GM19395 (cell line): ENCODE data around the gene SLC24A4.
A peak's percentile ranks its signal among the peaks of the same experiment; 100 is the strongest.
"Not testable (repeated sequence)": the region's sequence is repeated elsewhere in the genome, so short reads cannot be mapped to it uniquely, and the experiment has no call there.

Source experiments
- ATAC-seq: cut with Tn5 transposase; IDR thresholded peaks from one replicate; pipeline ENCODE4 v1.9.1; 2021; ENCODE audit warnings: mild to moderate bottlenecking, moderate library complexity; ENCODE audit not compliant: unreplicated experiment

The SLC24A4 gene

DNA sequence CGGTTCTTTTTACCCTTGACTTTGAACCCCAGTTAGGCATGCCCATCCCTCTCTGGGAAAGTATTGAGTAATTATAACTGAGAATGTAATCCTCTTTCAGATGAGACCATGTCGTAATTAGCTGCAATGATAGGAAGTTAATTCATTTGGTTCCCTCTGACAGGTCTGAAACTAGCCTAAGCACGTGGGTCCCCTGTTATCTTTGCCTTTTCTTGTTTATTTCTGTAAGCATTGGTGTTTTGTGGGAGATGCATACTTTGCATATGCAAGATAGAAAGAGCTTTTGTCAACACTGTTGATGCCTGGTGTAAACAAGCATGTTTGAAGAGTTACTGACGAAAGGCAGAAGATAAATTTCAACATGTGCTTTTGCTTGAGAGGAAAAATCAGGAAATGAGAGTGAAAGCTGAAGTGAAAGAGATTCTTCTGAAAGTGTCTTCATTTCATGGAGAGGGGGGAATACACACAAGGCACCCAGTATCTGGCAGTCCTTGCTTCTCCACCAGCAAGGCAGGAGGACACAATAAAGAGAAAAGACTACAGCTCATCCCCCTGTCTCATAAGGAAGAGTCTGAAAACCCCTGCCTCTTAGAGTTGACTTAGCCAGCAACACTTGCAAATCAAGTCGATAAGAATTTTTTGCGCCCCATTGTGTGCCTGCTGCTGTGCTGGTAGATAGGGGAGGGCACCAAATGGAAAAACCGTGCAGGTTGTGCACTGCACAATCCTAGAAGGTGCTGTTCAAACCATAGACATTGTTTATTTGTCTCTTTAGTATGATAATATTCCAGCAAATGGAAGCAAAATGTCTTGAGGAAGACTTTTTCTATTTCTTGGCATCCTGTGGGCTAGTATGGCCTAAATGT, 77.8 kb downstream of the SLC24A4 start:
- ATAC-seq: peak; percentile 76

DNA sequence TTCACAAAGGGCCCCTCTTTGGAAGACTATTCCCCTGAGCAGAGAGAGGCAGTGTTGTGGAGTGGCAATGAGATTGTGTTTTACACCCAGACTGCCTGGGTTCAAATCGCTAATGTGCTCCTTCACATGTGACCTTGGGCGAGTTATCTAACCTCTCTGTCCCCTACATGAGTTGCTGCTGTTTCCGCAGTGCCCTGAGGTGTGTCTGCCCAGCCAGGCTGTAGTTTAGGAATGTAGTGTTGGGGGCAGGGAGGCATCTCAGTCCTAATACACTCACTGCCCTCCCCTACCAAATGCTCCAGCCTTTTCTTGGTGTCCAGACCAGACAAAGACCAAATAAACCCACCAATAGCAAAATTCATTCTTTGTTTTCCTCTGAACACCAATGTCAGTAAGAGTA, 78.6 kb downstream of the SLC24A4 start:
- ATAC-seq: no peak

DNA sequence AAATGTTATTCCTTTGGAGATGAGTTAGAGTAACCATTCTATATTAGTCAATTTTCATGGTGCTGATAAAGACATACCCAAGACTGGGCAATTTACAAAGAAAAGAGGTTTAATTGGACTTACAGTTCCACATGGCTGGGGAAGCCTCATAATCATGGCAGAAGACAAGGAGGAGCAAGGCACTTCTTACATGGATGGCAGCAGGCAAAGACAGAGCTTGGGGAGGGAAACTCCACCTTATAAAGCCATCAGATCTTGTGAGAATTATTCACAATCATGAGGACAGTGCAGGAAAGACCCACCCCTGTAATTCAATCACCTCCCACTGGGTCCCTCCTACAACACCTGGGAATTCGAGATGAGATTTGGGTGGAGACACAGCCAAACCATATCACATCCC, 79.5 kb downstream of the SLC24A4 start:
- not testable (repeated sequence) for ATAC-seq

DNA sequence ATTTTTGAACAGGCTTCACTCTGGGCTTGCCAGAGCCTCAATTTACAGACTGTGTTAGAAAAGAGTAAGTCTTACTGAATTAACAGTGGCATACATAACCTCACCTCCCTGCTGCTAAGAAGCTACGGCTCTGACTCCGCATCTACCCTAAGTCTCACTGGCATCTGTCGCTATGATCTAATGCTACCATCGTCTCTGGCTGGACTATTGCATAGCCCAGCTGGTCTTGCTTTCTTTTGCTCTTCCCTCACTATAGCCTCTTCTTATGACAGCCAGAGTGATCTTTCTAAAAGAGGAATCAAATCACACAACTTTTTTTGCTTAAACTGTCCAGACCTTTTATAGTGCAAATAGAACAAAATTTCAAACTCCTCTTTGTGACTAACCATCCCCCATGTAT, 81.1 kb downstream of the SLC24A4 start:
- no peak for ATAC-seq

DNA sequence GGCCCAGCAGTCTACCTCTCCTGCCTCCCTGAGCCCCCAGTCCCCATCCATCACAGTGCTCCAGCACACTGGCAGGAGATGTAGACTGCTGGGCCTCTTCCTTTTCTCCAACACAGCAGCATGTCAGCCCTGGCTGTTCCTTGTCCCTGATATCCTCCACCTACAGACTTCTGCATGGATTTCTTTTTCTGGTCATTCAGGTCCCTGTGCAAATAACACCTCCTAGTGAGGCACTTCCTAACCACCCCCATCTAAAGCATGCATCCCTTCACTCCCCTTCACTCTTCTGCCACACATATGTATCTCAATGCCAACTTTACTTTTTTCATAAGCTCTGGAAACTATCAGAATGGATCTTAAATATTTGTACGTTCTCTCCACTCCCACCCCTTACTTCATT, 81.5 kb downstream of the SLC24A4 start:
- no peak for ATAC-seq

DNA sequence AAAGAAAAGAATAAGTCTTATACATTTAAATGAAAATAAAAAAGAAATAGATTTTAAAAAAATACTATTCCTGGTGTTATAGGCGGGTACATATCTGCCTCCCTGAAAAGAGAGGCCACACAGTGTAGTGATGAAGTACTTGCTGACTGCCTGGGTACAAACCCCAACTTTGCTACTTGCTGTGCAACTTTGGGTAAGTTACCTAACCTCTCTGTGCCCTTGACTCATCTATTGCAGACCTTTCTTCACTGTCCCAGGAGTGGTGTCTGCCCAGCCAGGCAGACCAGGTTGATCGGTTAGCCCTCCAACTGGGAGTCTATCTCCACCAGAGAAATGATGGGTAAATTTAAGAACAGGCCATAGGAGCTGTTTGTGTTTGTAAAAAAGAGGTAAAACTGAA, 82.0 kb downstream of the SLC24A4 start:
- no peak for ATAC-seq

DNA sequence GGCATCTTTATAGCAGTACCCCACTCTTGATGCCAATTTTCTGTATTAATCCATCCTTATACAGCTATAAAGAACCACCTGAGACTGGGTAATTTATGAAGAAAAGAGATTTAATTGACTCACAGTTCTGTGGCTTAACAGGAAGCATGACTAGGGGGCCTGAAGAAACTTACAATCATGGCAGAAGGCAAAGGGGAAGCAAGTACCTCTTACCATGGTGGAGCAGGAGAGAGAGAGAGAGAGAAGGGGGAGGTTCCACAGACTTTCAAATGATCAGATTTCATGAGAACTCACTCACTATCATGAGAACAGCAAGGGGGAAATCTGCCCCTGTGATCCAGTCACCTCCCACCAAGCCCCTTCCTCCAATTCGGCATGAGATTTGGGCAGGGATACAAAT, 84.4 kb downstream of the SLC24A4 start:
- ATAC-seq: no peak

DNA sequence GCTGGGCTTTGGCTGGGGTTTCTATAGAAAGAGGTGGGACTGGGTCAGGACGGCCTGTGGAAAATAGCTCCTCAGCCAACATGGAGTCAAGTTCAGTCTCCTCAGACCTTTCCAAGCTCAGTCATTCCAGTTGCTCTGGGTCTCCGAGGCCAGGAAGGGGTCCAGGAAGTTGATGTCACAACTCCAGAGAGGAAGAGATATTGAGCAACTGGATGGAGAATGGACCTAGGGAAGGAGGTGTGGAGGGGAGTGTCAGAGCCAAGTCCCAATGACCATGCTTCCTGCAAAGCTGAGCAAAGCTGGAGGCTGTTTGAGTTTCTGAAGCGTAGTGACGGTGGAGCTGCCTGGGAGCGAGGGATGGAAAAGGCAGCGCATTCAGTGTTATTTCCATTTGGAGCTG, 86.1 kb downstream of the SLC24A4 start:
- ATAC-seq: no peak

DNA sequence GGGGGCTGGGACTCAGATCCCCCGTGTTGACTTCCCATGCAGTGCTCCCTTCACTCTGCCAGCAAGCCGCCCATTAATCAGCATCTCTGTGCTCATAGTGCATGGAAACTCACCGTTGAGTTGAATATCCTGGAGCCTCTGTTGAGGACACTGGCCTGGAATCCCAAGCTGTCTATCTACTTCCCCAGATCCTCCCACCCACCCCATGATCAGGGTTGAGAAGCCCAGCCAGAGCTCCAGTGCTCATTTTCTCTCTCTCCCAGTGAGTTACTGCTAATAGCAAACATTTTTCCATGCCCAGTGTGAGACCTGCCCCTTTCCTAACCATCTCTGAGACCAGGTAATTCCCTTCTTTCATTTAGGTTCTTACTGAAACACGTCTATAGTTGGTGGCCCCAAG, 88.2 kb downstream of the SLC24A4 start:
- no peak for ATAC-seq

DNA sequence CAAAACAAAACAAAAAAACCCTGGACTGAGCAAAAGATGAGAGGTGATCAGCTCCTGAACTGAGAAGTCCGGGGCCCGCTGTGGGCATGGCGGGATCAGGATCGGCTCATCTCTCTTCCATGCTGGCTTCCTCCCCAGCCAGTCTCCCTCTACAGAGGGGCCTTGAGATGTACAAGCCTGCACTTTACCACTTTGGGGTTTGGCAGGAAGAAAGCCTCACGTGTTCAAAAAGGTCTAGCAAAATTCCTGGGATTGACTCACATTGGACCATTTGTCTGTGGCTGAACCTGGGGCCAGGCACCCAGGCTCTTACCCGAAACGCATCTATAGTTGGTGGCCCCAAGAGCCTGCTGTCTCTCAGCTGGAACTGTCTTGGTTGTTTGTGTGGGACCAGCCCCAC, 89.0 kb downstream of the SLC24A4 start:
- ATAC-seq: no peak

DNA sequence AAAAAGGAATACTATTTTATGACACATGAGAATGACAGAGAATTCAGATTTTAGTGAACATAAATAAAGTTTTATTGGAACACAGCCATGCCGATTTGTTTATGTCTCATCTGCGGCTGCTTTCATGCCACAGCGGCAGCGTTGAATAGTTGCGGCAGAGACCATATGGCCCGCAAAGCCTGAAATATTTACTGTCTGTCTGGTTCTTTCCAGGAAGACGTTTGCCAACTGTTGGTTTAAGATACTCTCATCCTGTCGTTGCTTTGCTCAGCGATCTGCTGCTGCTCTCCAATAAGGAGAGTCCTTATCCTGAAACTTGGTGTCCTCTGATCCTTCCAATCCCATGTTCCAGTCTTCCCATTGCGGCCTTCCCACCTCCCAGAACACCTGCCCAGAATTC, 89.9 kb downstream of the SLC24A4 start:
- no peak for ATAC-seq

DNA sequence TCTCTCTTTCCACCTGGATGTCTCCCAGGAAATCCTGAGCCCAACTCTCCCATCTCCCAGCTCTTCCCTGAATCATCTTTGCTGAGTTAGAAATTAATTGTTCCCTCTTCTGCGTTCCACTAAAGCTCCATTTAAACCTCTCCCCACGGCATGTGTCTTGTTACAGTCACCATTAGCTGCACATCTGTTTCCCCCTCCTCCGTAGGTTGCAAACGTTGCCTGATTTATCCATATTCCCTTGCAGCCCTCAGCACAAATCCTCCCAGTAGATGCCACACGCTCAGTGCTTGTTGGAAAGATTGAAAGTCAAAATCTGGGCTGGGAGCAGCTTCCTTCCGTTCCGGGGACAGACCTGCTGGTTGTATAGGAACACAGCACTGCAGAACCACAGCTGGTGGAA, 90.4 kb downstream of the SLC24A4 start:
- no peak for ATAC-seq

DNA sequence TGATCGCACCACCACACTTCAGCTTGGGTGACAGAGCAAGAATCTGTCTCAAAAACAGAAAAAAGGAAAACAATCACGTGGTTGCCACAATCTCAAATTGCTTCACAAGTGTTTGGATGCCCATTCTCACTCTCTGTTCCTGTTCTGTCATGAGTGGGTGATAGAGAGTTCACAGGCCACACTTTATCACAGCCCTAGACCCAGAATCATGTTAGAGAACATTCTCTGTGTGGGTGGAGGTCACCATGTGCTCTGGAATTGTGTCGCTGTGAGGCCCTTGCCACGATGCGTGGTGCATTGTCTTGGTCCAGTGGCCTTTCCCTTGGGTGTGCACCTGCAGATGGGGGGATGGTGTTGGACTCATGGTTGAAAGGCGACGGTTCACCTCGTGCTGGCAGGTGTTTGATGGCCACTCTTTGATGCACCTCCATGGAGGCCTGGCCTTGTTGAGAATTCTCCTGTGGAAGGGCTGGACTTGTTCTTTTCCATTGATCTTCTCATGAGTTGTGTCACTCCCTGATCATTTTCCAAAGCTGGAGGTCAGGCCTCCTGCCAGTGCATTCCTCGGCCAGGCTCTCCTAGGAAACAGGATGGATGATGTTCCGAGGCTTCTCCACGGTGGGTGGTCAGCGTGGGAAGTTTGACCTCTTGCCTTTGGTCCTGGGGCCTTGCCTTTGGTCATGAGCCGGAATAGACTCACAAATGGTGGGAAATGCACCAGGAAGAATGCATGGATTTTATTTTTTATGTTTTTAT, 91.9 kb downstream of the SLC24A4 start:
- ATAC-seq: no peak

DNA sequence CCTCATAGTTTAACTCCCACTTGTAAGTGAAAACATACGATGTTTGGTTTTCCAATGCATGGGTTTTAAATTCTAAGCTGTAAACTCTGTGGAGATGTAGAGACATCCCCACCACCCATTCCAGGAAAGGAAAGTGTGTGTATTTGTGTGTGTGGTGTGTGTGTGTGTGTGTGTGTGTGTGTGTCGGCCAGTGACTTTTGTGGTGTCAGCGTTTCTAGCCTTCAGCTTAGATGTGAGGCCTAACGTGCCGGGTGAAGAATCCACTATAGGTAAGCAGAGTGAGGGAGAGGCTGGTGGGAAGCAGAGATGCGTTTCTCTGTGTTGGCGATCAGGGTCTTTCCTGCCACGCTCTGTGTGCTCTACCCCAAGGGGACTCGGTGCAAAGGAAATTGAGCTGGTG, 93.0 kb downstream of the SLC24A4 start:
- no peak for ATAC-seq

DNA sequence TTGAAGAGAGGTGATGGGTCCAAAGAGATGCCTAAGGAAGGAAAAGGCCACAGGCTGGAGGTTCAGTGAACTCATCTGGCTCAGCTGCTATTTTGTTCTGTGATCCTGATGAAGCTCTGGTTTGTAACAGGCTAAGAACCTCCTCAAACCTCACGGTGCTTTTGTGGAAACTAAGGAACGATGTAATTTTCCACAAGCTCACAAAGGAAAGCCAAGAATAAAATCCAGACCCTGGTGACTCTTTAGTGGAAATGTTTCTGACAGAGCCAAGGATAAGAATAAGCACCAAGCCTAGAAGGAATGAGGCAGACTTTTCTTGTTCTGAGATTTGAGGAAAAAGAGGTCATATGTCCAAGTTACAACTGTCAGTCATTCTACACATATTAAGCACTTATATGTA, 93.6 kb downstream of the SLC24A4 start:
- no peak for ATAC-seq

DNA sequence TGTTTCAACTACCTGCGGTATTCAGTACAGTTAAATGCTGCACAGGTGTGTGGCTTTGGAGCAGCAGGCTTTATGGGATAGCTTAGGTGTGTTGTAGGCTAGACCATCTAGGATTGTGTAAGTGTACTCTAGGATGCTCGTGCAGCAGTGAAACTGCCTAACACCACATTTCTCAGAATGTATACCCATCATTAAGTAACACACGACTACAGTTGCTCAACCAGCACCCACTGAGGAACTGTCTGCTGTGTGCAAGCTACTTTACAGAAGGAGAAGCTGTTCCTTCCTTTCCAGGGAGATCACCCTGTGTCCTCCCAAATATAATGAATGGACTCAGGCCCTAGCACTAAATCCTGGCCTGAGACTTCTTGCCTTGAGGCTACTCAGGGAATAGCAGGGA, 94.8 kb downstream of the SLC24A4 start:
- ATAC-seq: no peak

DNA sequence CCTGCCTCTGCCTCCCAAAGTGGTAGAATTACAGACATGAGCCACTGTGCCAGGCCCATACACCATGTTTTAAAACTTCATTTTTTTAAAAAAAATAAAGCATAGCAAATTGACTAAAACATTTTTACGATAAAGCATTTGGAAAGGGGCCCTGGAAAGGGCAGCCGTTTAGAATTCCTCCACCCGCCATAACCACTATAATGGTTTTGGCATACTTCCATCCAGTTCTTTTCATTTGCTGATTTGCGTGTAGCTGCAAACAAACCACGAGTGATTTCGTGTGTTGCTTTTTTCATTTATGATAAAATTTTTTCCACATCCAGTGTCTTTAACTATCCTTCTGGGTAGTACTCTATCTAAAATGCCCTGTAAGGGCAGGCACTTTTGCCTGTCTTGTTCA, 98.8 kb downstream of the SLC24A4 start:
- no peak for ATAC-seq

DNA sequence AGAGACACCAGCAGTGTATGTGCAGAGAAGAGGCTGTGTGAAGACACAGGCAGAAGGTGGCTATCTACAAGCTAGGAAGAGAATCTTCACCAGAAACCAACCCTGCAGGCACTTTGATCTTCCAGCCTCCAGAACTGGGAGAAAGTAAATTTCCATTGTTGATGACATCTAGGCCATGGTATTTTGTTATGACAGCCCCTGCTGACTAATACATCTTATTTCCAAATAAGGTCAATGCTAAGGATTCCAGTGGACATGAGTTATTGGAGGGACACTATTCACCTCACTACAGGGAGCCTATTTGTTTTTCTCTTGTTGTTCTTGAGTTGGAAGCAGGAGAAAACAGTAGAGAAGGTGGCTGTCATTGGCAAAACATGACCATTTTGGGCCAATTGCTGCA, 102.1 kb downstream of the SLC24A4 start:
- ATAC-seq: no peak

DNA sequence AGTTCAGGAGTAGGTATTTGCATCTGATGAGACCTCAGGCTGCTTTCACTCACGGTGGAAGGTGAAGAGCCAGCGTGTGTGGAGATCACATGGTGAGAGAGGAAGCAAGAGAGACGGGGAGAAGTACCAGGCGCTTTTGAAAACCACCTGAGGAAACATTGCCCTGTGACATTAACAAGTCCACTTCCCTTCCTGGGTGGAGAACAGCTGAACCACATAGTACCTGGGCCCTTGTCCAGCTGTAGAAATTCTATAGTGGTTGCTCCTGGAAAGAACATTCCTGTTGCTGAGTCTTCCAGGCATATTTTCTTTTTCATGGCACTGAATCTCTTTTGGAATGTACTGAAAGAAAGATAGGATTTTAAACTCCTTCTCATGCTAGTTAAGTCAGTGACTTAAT, 103.3 kb downstream of the SLC24A4 start:
- no peak for ATAC-seq

DNA sequence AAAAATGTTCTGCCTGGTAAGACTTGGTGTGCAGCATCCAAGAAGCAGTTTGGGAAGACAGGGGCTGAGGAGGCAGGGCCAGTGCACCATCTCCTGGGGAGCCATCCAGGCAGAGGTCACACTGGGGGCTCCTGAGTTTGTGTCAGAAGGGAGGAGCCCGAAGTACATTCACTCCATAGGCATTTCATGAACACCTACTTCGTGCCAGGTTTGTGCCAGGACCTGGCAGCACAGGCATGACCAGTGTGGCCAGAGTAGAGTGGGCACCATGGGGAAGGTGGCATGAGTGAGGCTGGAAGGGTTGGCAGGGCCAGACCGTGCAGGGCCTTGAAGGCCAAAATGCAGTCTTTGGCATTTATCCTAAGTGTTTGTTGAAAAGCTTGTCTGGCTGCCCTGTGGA, 104.1 kb downstream of the SLC24A4 start:
- no peak for ATAC-seq

DNA sequence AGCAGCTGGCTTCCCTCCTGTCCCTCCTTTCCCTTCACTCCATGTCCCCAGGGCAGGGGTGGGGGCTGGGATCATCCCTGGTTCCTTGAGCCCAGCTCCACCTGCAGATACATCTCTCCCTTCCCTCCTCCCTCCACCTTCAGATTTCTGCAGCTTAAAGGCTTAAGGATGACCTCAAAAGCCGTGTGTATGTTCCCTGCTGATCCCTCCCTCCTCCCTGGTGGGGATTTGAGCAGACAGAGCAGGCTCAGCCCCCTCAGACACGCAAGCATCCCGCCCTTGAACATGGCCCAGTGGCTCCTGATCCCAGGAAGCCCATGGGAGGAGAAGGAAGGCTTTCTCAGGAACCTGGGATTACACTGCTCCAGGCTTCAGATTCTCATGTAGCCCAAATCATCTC, 107.7 kb downstream of the SLC24A4 start:
- ATAC-seq: no peak

DNA sequence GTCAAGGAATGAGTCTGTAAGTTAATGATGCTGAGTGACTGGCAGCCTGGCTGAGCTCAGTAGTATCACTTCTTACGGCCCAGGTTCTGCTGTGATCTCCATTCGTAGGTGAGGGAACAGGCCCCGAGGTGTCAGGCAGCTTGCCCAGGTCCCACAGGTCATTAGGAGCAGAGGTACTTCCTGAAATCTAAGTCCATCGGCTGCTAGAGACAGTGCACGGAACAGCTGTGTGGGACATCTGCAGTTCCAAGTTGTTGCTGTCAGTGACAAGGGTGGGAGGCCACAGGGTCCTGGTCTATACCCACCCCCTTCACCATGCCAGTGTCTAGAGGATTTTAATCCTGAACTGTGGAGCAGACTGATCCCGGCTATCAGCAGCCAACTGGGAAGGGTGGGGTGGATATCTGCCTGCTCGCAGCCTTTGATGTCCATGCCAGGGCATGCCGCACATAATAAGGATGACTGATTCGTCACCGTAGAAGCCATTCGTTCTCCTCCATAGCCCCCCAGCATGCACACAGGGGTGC, 108.3 kb downstream of the SLC24A4 start:
- ATAC-seq: no peak
